GM21526 (cell line): Measurements from ENCODE around the gene C20orf141.
"Not testable (repeated sequence)": the region's sequence is repeated elsewhere in the genome, so short reads cannot be mapped to it uniquely, and the experiment has no call there.

Experiments used
- ATAC-seq: cut with Tn5 transposase; IDR thresholded peaks from one replicate; pipeline ENCODE4 v1.9.1; 2021; ENCODE audit warnings: moderate library complexity; ENCODE audit not compliant: unreplicated experiment, low FRiP score

The C20orf141 gene

GRCh38 chr20:2814587-2815051, at the start of gene C20orf141:
TSS of gene C20orf141 (plus strand) at chr20:2814987. CDS start at chr20:2815185, 198 bp downstream.
- ATAC-seq: no peak

- ATAC-seq: no peak
Observed at GRCh38 chr20:2767768-2768631, 46.8 kb upstream of the C20orf141 start.

GRCh38 chr20:2768632-2769015, 46.2 kb upstream of the C20orf141 start:
- ATAC-seq: no peak

DNA sequence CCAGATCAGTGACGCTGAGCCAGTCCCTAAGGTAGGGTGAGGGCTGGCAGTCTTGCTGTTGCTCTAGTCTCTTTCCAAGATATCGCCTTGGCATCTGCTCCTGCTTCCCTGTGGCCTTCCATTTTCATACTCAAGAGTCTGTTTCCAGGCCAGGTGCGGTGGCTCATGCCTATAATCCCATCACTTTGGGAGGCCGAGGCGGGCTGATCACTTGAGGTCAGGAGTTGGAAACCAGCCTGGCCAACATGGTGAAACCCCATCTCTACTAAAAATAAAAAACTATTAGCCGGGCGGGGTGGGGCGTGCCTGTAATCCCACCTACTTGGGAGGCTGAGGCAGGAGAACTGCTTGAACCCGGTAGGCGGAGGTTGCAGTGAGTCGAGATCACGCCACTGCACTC, 44.7 kb upstream of the C20orf141 start:
- not testable (repeated sequence) for ATAC-seq

GRCh38 chr20:2771631-2772080, 43.1 kb upstream of the C20orf141 start:
- no peak for ATAC-seq

- no peak for ATAC-seq
Observed at GRCh38 chr20:2773812-2774211, 41.0 kb upstream of the C20orf141 start.

- ATAC-seq: no peak
Observed at GRCh38 chr20:2775139-2775538, 39.6 kb upstream of the C20orf141 start.

DNA sequence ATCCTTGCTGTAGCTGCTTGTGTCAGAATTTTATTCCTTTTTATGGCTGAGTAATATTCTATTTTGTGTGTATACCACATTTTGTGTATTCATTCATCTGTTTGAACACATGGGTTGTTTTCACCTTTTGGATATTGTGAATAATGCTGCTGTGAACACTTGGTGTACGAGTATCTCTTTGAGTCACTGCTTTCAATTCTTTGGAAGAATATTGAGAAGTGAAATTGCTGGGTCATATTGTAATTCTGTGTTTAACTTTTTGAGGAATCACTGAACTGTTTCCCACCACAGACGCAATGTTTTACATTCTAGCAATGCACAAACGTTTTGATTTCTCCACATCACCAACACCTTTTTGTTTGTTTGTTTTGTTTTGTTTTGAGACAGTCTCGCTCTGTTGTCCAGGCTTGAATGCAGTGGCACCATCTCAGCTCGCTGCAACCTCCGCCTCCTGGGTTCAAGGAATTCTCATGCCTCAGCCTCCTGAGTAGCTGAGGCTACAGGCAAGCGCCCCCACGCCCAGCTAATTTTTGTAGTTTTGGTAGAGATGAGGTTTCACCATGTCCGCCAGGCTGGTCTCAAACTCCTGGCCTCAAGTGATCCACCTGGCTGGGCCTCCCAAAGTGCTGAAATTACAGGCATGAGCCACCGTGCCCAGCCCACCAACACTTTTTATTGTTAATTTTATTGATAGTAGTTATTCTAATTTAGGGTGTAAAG, 36.0 kb upstream of the C20orf141 start:
- ATAC-seq: no peak

DNA sequence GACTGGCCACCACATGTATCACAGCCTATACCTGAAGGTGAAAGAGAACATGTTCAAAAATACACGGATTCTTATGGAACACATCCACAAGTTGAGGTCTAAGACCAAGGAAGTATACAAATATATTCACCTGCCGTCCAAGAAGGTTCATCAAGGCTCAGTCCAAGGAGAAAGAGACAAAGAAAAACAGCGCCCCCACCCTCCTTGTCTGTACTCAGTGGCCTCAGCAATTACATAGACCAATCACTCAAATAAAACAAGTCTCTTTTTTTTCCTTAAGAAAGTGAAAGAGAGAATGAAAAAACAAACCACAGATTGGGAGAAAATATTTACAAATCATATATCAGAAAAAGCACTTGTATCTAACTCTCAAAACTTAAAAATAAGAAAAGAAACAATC, 33.8 kb upstream of the C20orf141 start:
- no peak for ATAC-seq

DNA sequence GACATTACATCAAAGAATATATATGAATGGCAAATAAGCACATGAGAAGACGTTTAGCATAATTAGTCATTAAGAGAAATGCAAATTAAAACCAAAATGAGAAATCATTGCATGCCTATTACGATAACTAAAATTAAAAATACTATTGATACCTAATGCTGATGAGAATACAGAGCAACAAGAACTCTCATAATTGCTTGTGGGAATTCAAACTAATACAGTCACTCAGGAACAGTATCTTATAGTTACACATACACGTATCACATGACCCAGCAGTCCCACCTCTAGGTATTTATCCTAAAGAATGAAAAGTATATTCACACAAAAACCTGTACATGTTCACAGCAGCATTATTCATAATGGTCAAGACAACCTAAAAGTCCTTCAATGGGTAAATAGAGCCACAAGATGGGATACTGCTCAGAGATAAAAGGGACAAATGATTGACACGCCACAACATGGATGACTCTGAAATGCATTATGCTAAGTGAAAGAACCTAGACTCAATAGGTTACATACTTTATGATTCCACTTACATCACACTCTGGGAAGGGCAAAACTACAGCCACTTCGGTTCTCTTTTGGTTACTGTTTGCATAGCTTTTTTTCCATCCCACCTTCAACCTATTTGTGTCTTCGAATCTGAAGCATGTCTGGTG, 30.8 kb upstream of the C20orf141 start:
- no peak for ATAC-seq

DNA sequence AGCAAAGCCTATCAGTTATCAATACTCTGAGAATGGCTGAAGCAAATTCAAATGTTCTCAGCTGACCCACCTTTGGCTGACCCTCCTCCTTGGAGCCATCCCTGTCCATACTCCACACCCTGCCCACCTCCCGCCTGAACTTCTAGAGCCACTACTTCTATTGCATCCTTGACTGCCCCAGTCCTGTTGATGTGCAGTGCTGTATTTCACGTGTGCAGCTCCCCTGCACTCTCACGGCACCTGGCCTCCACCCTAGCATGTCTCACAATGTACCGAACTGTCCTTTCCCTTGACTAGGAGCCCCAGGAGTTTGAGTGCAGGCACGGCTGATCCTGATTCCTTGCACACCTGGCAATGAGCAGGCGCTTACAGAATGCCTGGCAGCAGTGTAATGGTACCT, 21.3 kb upstream of the C20orf141 start:
- no peak for ATAC-seq

DNA sequence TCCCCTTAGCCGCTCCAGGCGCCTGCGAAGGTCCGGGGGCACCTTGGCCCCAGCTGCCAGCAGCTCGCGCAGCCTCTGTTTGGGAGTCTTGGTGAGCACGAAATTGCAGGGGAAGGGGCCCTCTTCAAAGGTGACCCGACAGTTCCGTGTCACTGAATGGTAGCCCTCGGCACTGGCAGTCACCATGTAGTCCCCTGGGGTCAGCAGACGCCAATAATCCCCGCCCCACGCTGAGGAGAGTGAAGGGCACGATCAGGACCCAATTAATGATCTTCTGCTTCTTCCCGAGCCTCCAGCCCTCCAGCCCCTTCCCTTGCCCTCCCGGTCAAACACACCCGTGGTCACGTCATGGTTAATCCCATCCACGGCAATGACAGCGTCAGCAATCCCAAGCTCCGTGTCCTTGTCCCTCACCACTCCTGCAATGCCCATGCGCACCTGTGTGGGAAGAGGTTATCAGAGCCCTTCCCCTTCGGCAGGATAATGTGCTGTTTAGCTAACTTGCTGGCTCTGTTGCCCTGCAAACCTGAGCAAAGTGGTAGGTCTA, 20.5 kb upstream of the C20orf141 start:
- no peak for ATAC-seq

- ATAC-seq: no peak
Observed at GRCh38 chr20:2794866-2795447, 19.8 kb upstream of the C20orf141 start.

GRCh38 chr20:2795451-2795850, 19.3 kb upstream of the C20orf141 start:
- ATAC-seq: no peak

DNA sequence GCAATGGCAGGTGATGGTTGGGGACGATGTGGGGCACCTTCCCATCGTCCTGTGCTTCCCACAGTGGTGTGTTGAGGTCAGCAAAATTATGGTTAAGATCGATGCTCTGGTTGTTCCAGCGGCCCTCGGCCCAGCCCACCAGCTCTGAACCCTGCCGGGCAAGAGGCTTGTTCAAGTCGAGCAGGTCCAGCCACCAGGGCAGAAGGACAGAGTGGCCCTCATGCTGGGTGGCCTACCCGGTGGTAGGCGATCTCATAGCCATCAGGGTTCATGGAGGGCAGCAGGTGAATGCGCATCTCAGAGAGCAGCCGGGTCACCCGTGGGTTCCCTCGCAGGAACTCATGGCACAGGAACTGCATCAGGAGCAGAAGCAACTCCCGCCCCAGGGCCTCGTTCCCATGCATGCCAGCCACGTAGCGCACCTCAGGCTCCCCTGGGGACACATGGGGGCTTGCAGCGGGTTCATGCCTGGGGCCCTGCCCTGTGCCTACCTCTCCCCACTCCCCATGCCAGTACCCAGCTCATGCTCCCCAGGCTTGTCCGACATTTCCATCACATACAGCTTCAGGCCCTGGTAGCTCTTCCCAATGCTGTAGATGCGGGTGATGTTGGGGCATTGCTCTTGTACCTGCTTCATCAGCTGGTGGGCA, 18.7 kb upstream of the C20orf141 start:
- ATAC-seq: no peak

GRCh38 chr20:2797136-2797983, 17.4 kb upstream of the C20orf141 start:
- no peak for ATAC-seq

GRCh38 chr20:2798095-2798805, 16.5 kb upstream of the C20orf141 start:
- no peak for ATAC-seq

DNA sequence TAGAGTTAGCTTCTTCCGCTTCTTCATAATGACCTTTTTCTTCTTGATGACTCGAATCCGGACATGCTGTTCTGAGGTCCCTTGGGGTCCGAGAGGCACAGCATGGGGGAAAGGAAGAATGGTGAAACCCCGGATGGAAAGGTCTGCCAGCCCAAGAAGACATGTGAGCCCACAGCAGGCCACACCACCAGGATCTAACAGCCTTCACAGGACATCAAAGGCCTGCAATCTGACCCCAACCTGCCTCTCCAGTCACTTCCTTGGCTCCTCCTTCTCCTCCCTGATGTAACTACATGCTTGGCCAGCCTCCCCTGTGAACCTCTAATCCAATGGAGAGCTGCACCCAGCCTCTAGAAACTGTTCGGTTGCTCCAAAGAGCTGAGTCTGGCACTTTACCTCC, 16.0 kb upstream of the C20orf141 start:
- ATAC-seq: no peak
